Esophagus muscularis mucosa (tissue), 4 donors: Measurements from ENCODE around the gene PKNOX1. TPM values are rescaled to one million over a fixed set of nuclear protein-coding genes. Genes with fewer than 3 reads are reported as not detected.
A peak's percentile ranks its signal among the peaks of the same experiment; 100 is the strongest.

Experiments used
- DNase-seq: peaks from one replicate; pipeline ENCODE4 v3.0.0-alpha.2; 2017; ENCODE audit errors: extremely low spot score
- H3K27ac ChIP-seq, 4 donors: fragments of 200-600 bp; sonication (generic); replicated peaks in 1 of 4; 1 replicate in 3 of 4; 2 replicates in 1 of 4; pipeline ENCODE4 v1.5.1; 2016 to 2019; ENCODE audit warnings: mild to moderate bottlenecking in 1 of 4
- H3K27me3 ChIP-seq, 4 donors: fragments of 200-600 bp; sonication (generic); one replicate each; pipeline versions ENCODE4 v1.5.1 to v1.6.0; 2016 to 2019
- H3K36me3 ChIP-seq, 4 donors: fragments of 200-600 bp; sonication (generic); one replicate each; pipeline ENCODE4 v1.5.1; 2016 to 2019
- H3K4me1 ChIP-seq, 4 donors: fragments of 200-600 bp; sonication (generic); one replicate each; pipeline ENCODE4 v1.5.1; 2016 to 2019
- H3K4me3 ChIP-seq, 4 donors: fragments of 200-600 bp; sonication (generic); 1 replicate in 2 of 4; 2 replicates in 2 of 4; pipeline ENCODE4 v1.5.1; 2016 to 2019; ENCODE audit warnings: mild to moderate bottlenecking in 4 of 4, moderate library complexity in 1 of 4
- H3K9me3 ChIP-seq, 4 donors: fragments of 200-600 bp; sonication (generic); 1 replicate in 3 of 4; 2 replicates in 1 of 4; pipeline ENCODE4 v1.5.1; 2016 to 2019
- CTCF ChIP-seq, 3 experiments: fragments of 200-600 bp in 2 of 3; fragments of 450-650 bp in 1 of 3; sonication (generic) in 2 of 3; IDR thresholded peaks; one replicate each; pipeline ENCODE4 v1.5.1; 2017 to 2019; ENCODE audit warnings: antibody characterized with exemption in 3 of 3, mild to moderate bottlenecking in 2 of 3, moderate library complexity in 1 of 3
- EP300 ChIP-seq: sonication (generic); formaldehyde crosslinking; IDR thresholded peaks from one replicate; pipeline ENCODE4 v1.6.1; 2017; ENCODE audit warnings: antibody characterized with exemption
- POLR2A ChIP-seq: fragments of 450-650 bp; IDR thresholded peaks from one replicate; pipeline ENCODE4 v1.6.1; 2017; ENCODE audit warnings: antibody characterized with exemption, moderate library complexity, mild to moderate bottlenecking, low read depth
- POLR2AphosphoS5 ChIP-seq, 2 donors: sonication (generic); formaldehyde crosslinking; IDR thresholded peaks; one replicate each; pipeline ENCODE4 v1.6.1; 2017; ENCODE audit warnings: antibody characterized with exemption in 2 of 2
- WGBS: methylation state at CpG from one replicate; pipeline ENCODE4 v1.1.5; 2018; 5-methylcytosine and 5-hydroxymethylcytosine counted together
- intact Hi-C: fragments of 100-400 bp; cut with DNase I; formaldehyde crosslinking; loops from one replicate; pipeline ENCODE4 v1.15.1; 2023
- total RNA-seq, 4 donors: library from RNA; depleted of rRNA; stranded (reverse); fragments of >200 nt; gene quantifications; one replicate each; pipeline versions ENCODE4 v1.1.0 to v1.2.1, GENCODE V29; 2016

PKNOX1 gene
- total RNA-seq, 4 donors from 2014 or later, result 10.3 to 18.7 (median 14.3) TPM

- no peaks in the 10 kb centered on the region for H3K9me3 ChIP-seq
- intact Hi-C loops, result loop anchor here (10.0 kb wide), 2 partner anchors 47 to 77 kb away; partner anchors contain the start of genes ERVH48-1 and NDUFV3
- H3K27me3 ChIP-seq, result no peaks in the 10 kb centered on the region
- H3K4me3 ChIP-seq, result no peak overlapping the region
- TF ChIP-seq EP300 (no peak), CTCF (IDR thresholded peaks at IDR 0.05) (no peak), POLR2AphosphoS5 (IDR thresholded peaks at IDR 0.05) (no peak), POLR2A (no peak)
- peaks cover 15 to 22% (median 20%) of the 10 kb centered on the region in 4 donors for H3K4me1 ChIP-seq
- no peak for DNase-seq
- H3K27ac ChIP-seq, result no peak overlapping the region
- 56% methylated on average over 3 of the region's 3 CpGs for WGBS
- H3K36me3 ChIP-seq, result no peaks in the 10 kb centered on the region
Observed at GRCh38 chr21:42971897-42972275, 2.5 kb upstream of the PKNOX1 start.

GRCh38 chr21:42973309-42973990, 912 bp upstream of the PKNOX1 start:
- DNase-seq, result no peak
- Histone ChIP-seq H3K4me1 (peaks cover 15 to 29% (median 22%) of the 10 kb centered on the region in 4 donors), H3K36me3 (no peaks in the 10 kb centered on the region), H3K27me3 (no peaks in the 10 kb centered on the region), H3K27ac (peak overlapping the region; percentile 89 to 100 (median 96)), H3K4me3 (peak overlapping the region; percentile 65 to 99 (median 84)), H3K9me3 (no peaks in the 10 kb centered on the region)
- intact Hi-C loops, result loop anchor here (10.0 kb wide), 2 partner anchors 49 to 79 kb away; partner anchors contain the start of genes ERVH48-1 and NDUFV3
- 49% methylated on average over 7 of the region's 19 CpGs for WGBS
- TF ChIP-seq CTCF (IDR thresholded peaks at IDR 0.05) (peak in 1 of 3 experiments; percentile 22), POLR2AphosphoS5 (IDR thresholded peaks at IDR 0.05) (no peak), EP300 (no peak)

- DNase-seq, result no peak
- Histone ChIP-seq H3K4me3 (peak overlapping the region; percentile 65 to 99 (median 84)), H3K4me1 (peaks cover 15 to 29% (median 22%) of the 10 kb centered on the region in 4 donors), H3K36me3 (peaks cover 0 to 4% (median 0%) of the 10 kb centered on the region in 4 donors), H3K27me3 (no peaks in the 10 kb centered on the region), H3K9me3 (no peaks in the 10 kb centered on the region), H3K27ac (peak overlapping the region; percentile 95 to 100 (median 98))
- intact Hi-C loops, result loop anchor here (10.0 kb wide), 2 partner anchors 50 to 80 kb away; partner anchors contain the start of genes ERVH48-1 and NDUFV3
- WGBS, result 1% methylated on average over 31 of the region's 125 CpGs
- TF ChIP-seq CTCF (IDR thresholded peaks at IDR 0.05), result no peak
- peak; percentile 74 to 78 for TF ChIP-seq POLR2AphosphoS5 (IDR thresholded peaks at IDR 0.05)
- TF ChIP-seq POLR2A, result no peak
- TF ChIP-seq EP300, result peak; percentile 26
Observed at GRCh38 chr21:42974832-42975820, 764 bp downstream of the PKNOX1 start.

- DNase-seq, result no peak
- Histone ChIP-seq H3K27me3 (no peaks in the 10 kb centered on the region), H3K4me1 (peaks cover 16 to 31% (median 28%) of the 10 kb centered on the region in 4 donors), H3K27ac (peak overlapping the region; percentile 95 to 100 (median 98)), H3K9me3 (no peaks in the 10 kb centered on the region), H3K4me3 (peak overlapping the region; percentile 65 to 99 (median 84)), H3K36me3 (peaks cover 0 to 4% (median 0%) of the 10 kb centered on the region in 4 donors)
- TF ChIP-seq POLR2A (no peak), EP300 (no peak), CTCF (IDR thresholded peaks at IDR 0.05) (no peak), POLR2AphosphoS5 (IDR thresholded peaks at IDR 0.05) (no peak)
- WGBS, result 34% methylated on average over 6 of the region's 6 CpGs
- intact Hi-C loops, result loop anchor here (10.0 kb wide), 2 partner anchors 51 to 81 kb away; partner anchors contain the start of genes ERVH48-1 and NDUFV3
Observed at GRCh38 chr21:42975886-42976608, 1.7 kb downstream of the PKNOX1 start.
